ENCODE results near the gene SHF. TPM values are rescaled to one million over a fixed set of nuclear protein-coding genes. Genes with fewer than 3 reads are reported as not detected.

The SHF gene
- total RNA-seq, 1 donor from 2014 or later, result 1.6 TPM

GRCh38 chr15:45198337-45199135, 10.8 kb upstream of the SHF start:
- ATAC-seq, result peak; percentile 84

GRCh38 chr15:45197512-45197911, 9.7 kb upstream of the SHF start:
- ATAC-seq, result no peak

- ATAC-seq, result no peak
Observed at GRCh38 chr15:45187578-45187893, 230 bp downstream of the SHF start.

- peak; percentile 4 for ATAC-seq
Observed at GRCh38 chr15:45186771-45187577, 792 bp downstream of the SHF start.

GRCh38 chr15:45185903-45186770, 1.6 kb downstream of the SHF start:
- ATAC-seq, result peak; percentile 2

- ATAC-seq, result no peak
Observed at GRCh38 chr15:45185069-45185779, 2.5 kb downstream of the SHF start.

GRCh38 chr15:45184562-45185041, 3.2 kb downstream of the SHF start:
- no peak for ATAC-seq

GRCh38 chr15:45183511-45183910, 4.3 kb downstream of the SHF start:
- no peak for ATAC-seq

GRCh38 chr15:45182996-45183395, 4.8 kb downstream of the SHF start:
- ATAC-seq, result no peak

GRCh38 chr15:45181491-45182285, 6.1 kb downstream of the SHF start:
- no peak for ATAC-seq

- no peak for ATAC-seq
Observed at GRCh38 chr15:45180648-45181436, 6.9 kb downstream of the SHF start.

- ATAC-seq, result no peak
Observed at GRCh38 chr15:45180201-45180600, 7.6 kb downstream of the SHF start.

GRCh38 chr15:45179221-45179985, 8.4 kb downstream of the SHF start:
- peak; percentile 61 for ATAC-seq

GRCh38 chr15:45177285-45177684, 10.5 kb downstream of the SHF start:
- peak; percentile 8 for ATAC-seq

- no peak for ATAC-seq
Observed at GRCh38 chr15:45174577-45174976, 13.2 kb downstream of the SHF start.

- ATAC-seq, result no peak
Observed at GRCh38 chr15:45174069-45174468, 13.7 kb downstream of the SHF start.

GRCh38 chr15:45171912-45172311, 15.9 kb downstream of the SHF start:
- no peak for ATAC-seq

- no peak for ATAC-seq
Observed at GRCh38 chr15:45169608-45170480, 17.9 kb downstream of the SHF start.
